Superior temporal gyrus (tissue), 1 donor: Measurements from ENCODE around the gene MYL12A.
"Not testable (repeated sequence)": the region's sequence is repeated elsewhere in the genome, so short reads cannot be mapped to it uniquely, and the experiment has no call there.

ENCODE experiments used
- DNase-seq: peaks from one replicate; pipeline ENCODE4 v3.0.0-alpha.2; 2016; ENCODE audit errors: extremely low spot score

Gene MYL12A

DNA sequence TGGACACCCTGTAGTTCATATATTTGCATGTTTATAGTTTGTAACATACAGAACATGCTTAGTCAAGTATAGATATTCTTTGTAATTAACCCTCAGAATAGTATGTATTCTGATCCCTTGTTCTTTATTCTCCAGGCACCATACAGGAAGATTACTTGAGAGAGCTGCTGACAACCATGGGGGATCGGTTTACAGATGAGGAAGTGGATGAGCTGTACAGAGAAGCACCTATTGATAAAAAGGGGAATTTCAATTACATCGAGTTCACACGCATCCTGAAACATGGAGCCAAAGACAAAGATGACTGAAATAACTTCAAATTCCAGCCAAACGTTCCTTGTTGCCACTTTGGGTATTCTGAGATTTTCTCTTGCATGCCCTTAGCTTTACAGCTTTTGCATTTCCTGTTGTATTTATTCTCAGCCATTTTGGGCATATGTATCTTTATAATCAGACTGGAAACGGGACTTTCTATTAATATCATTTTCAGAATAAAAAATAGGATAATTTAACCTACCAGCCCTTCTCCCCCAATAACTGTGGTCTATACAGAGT, 8.1 kb downstream of the MYL12A start:
- DNase-seq = no peak

DNA sequence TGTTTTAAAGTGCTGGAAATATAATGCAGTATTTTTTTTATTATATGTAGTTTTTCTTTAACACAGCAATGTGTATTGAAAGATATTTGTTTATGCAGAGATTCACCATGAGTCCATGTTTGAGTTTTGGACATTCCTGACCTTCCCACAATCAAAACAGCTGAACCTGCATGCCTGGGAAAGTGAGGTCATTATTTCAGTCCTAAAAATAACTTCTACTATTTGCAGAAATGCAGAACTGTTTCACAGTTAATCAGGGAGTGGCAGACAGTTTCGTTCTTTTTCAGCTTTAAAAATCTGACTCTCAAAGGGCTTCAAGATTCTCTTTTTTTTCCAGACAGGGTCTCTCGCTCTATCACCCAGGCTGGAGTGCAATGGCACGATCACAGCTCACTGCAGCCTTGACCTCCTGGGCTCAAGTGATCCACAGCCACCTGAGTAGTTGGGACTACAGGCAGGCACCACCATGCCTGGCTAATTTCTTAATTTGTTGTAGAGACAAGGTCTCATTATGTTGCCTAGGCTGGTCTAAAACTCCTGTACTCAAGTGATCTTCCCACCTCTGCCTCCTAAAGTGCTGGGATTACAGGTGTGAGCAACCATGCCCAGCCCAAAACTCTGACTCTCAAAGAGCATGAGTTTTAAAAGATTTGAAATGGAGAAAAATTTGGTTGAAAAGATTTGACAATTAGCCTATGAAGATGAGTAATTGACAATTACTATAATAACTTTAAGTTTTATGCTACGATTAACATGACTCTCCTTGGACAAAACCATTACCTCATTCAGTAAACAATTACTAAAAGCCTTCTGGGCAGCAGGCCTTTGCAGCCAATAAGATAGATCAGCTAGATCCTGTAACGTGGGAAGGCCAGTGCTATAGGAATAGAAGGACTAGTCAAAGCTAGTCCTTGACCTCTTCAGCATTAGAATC, 9.4 kb downstream of the MYL12A start:
- DNase-seq = no peak

DNA sequence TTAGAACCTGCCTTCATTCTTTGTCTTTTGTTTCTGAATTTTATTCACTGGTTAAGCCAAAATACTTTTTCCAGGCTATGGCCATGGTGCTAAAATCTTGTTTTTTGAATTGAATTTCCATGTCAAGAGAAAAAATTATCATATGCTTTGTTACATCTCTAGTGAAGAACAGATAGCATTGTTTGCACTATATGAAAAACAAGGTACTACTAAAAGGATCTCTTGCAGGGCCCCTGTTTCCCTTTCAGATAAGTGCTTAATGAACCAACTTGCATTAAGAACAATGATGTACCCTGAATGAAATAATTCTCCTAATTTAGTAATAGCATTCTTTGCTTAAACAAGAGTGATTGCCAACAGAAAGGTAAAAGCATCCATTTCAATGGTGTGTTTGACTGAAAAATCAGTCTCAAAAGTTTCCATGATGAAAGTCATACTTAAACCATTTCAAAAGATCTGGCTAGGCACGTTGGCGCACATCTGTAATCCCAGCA, 10.1 kb downstream of the MYL12A start:
- no peak for DNase-seq

DNA sequence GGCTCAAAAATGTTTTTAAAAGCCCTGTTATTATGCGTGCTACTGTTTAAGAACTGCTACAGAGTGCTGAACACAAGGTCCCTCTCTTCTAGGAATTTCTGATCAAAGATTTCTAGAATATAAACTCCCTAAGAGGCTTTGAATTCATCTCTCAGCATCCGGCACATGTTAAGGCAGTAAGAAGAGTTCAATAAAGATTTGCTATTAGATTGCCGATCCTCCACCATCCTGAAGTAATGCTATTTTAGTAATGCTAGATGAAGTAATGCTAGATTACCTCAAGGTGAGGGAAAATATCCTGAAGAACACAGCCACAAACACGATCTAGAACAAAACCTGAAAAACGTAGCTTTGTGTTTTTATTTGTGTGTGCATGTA, 13.4 kb downstream of the MYL12A start:
- DNase-seq = no peak

DNA sequence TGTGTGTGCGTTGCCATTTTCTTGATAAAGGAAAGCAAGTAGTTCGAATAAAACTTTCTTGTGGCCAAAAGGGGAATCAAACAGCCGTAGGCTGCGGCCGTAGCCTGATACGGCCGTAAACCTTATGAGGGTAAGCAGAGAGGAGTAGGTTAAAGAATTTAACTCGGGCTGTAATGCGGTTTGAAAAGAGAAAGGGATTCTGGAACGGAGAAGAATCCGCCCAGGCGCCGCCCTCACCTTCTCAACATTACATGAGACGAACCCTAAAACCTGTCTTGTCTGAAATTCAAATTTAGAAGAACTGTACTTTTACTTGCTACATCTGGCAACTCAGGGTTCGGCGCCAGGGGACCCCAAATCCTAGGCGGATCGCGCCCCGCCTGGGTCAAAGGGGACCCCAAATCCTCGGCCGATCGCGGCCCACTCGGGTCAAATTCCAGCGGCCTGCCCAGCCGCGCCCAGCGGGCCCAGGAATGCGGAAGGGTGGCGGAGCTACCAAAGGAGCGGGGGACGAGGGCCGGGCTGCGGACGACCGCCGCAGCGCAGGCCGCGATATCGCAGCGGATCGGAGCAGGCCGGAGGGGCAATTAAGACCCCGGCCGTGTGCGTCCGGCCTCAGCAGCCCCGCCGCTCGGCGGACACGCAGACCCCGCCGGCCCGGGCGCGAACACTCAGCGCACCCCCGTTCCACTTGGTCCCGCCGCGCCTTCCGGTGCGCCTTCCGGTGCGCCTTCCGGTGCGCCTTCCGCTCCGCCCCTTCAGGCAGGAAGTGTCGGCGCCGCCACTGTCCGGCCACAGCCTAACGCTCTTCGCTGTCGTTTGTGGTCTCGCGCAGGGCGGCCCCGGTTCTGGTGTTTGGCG, 14.0 kb downstream of the MYL12A start, which contains the start of gene MYL12B:
Gene MYL12B, plus strand, starts transcription at position 761 of the 861 bp plus-strand sequence. CDS start 10,766 bp downstream, outside the sequence.
- DNase-seq = peak; percentile 82

DNA sequence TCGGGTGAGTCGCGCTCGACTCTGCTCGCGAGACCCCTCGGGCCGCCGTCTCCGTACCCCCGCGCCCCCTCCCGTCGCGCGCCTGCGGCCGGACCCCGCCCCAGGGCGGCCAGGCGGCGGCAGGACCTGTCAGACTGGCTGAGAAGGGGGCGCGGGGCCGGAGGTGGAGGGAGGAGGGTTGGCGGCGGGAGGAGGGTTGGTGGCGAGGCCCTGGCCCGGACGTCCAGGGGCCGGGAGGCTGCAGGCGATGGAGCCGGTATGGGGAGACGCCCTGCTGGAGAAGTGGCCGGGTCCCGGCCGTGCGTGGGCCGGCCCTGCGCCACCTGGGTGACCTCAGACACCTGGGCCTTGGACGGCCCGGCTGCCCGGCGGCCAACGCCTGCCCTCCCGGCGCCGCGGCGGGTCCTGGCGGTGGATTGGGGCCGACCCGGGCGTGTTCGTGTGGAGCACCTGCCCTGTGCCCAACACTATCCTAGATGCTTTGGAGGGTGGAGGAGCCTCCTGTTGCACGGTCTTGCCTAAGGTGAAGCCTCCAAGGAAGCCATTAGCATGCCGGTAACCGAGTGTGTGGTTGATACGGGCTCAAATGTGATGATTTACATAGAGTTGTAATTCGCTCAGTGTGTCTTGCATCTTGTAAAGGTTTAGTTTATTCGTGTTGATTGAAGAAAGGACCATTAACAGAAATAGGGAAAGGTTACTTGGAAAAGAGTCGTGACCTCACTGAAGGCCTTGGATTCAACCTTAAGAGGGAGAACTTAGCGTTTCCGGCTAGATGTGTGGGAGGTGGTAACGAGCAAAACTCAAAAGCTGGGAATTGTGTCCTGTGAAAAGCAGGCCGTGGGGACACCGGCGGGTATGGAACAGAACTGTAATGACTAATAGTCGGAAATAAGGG, 14.9 kb downstream of the MYL12A start:
- no peak for DNase-seq

DNA sequence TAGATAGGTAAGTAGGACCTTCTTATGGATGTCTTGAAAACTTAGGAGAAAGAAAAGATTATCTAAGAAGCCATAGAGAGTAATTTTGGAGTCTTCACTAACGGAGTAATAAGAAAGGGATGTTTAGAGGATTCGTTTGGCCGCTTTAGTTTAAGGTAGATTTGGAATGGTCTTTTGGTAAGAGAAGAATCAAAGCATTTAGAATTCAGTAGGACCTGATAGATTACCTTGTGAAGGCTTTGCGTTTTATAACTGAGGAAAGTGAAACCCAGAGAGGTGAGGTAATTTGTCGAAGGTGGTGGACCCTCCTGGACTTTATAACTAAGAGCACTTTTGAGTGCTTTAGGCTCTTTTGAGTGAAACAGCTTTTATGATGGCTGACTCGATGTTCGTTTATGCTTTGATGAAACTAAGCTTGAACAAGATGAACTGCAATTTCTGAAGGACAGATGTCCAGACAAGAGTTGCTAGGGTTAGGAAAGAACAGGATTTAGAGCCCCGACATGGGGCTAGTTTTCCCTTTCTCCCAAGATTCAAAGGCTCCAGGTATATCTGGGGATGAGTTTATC, 15.6 kb downstream of the MYL12A start:
- no peak for DNase-seq

DNA sequence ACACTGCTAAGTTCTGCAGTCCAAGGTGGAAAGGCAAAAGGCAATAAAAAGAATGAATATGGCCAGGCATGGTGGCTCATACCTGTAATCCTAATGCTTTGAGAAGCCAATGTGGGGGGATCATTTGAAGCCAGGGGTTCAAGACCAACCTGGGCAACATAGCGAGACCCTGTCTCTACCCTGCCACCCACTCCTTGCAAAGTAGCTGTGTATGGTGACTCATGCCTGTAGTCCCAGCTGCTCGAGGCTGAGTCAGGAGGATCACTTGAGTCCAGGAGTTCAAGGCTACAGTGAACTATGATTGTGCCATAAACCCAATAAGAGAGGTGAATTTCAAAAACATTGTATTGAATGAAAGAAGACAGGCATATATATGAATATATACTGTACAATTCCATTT, 16.8 kb downstream of the MYL12A start:
- DNase-seq = no peak

DNA sequence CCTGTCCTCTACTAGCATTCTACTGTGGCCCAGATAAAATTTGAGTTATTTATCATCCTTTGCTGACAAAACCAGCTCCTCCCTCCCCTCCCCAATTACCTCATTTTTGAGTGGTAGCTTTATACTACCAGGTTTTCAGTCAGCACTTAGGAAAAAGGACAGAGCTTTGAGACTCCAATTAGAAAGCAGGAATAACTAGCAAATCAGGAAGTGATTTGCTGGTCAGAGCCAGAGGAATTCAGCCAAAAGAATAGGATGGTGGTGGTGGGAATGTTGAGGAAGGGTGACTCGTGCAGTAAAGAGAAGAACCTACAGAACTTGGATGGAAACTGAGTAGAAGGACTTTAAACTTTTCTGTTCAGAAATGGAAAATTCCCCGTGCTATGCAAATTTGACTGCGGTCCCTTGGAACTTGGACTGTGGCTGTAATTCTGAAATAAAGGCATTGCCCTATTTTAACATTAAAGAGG, 18.0 kb downstream of the MYL12A start:
- no peak for DNase-seq

DNA sequence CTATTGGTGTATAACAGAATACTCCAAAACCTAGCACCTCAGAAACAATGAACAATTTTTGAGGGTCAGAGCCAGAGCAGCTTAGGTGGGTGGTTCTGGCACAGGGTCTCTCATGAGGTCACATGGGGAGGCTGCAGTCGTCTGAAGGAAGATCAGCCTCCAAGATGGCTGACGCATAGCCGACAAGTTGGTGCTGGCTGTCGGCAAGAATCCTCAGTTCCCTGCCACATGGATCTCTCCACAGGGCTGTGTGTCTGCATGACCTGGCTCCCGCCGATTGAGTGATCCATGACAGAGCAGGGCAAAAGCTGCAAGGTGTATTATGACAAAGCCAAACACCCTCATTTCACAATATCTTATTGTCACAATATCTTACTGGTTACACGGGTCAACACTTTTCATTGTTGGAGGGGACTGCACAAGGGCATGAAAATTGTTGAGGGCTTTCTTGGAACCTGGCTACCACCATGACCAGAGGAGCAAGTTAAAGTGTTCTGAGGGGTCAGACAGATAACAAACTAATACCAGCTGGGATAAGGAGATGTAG, 18.5 kb downstream of the MYL12A start:
- no peak for DNase-seq

DNA sequence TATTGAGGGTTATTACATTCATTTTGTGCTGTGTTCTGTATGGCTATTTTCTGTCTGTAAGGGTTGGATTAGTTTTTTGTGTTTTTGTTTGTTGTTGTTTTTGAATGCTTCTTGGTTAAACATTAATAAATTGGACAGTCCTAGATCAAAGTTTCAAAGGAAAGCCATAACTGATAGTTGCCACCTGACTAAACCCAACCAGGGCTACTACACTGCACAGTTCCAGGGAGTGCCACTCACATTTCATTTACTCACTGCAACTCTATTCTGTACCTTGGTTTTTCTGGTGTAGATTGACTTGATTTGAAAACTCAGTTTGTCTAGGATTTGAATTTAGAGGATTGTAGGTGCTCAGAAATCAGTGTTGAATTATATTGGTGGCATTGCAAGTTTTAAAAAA, 20.7 kb downstream of the MYL12A start:
- DNase-seq = no peak

DNA sequence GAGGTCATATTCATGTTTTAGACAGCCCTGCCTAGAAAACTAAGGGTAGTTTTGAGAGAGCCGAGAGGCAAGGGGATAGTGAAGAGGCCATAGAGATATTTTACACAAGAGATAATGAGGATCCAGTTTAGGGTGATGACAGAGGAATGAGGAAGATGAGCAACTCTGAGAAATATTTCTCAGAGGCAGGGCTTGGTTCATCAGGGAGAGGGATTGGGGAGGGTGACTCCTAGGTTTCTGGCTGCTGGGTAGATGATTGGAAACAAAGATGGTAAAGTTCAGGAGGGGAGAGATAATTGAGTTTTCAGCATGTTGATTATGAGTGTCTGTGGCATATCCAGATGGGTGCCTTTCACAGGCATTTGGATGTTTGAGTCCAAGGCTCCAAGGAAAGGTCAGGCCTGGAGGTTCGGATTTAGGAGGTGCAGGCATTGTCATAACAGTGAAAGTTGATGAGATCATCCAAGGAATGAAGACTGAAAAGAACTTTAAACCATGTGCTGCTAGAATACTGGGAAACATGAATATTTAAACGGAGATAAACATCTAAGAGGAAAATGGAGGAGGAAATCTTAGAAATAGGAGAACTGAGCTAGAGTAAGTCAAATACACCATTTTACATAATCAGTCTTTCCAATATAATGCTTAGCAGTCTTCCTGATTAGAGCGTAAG, 21.8 kb downstream of the MYL12A start:
- no peak for DNase-seq

DNA sequence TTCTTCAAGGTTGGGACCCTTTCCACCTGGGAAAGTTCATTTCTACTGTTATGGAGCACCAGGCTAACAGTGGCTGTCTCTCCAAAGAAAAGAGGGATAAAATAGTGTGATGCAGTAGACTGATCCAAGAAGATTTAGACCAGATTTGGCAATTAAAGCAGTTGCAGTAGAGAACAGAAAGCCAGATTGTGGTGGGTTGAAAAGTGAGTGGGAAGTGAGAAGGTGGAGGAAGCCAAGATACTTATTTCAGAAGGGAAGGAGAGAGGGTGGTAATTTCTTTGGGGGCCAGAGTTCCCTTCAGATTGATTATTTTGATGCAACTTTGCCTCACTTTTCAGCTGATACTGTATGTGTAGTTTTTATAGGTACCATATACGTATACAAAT, 22.3 kb downstream of the MYL12A start:
- DNase-seq = no peak

DNA sequence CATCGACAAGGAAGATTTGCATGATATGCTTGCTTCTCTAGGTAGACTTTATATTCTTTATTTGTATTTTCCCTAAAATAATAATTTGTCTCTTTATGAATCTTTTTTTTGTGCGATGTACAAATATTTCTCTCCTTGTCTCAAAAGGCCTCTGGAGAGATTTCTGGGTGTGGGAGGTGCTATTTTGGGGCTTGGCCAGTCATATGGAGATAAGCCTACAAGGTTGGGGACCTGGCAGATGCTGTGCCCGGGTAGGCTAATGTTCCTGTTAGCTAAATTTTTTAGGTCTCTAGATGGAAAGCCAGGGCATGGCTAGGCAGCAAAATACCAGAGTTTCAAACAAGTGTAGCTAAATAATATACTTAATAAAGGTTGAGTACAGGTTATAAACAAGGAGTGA, 25.4 kb downstream of the MYL12A start:
- no peak for DNase-seq

DNA sequence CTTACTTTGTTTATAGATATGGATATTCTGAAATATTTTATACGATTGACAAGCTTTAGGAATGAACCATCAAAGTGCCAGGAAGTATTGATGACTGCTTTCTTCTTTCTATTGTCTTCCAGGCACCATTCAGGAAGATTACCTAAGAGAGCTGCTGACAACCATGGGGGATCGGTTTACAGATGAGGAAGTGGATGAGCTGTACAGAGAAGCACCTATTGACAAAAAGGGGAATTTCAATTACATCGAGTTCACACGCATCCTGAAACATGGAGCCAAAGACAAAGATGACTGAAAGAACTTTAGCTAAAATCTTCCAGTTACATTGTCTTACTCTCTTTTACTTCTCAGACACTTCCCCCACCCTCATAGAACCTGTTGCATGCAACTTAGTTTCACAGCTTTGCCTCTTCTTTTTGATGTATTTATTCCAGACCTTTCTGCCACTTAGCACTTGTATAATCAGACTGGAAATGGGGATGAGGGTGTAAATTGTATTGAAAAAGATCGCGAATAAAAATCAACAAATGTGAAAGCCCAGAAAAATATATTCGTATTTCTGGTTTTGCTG, 30.1 kb downstream of the MYL12A start:
- DNase-seq = not testable (repeated sequence)

DNA sequence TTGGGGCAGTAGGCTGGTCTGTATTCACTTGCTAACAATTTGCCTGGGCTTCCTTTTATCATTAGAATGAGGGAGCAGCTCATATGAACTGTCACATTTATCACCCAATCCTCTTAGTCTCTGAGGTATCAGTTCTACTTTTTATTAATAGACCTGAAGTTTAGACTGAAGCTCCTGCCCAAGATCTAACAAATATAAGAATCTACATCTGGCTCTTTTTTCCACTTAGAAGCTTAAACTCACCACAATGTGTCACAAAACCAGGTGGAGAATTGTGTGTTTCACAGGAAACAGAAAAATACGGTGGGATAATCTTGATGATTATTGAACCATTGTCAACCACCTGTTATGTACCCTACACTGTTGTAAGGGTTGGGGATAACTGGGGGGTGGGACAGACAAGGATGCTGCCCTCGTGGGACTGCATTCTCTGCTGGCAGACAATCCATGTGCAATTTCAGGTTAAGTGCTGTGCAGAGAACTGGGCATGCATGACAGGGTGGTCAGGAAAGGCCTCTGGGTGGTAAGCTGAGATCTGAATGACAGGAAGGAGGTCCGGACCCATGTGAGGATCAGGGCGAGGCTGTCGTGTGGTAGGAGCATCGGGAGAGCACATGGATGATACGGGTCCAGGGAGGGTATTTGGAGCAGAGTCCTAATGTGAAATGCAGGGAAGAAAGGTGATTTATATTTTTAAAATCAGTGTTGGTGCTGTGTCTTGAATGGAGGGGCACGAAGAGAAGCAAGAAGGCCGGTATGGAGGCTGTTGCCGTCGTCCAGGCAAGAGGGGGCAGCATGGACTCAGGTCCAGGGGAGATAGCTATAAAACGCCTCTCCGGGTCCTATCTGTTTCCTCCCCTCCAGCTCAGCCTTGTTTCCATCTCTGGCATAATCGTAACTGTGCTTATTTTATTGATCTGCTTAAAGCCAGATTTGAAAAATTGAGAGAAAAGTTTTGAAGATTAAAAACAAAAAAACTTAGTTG, 31.9 kb downstream of the MYL12A start:
- no peak for DNase-seq

DNA sequence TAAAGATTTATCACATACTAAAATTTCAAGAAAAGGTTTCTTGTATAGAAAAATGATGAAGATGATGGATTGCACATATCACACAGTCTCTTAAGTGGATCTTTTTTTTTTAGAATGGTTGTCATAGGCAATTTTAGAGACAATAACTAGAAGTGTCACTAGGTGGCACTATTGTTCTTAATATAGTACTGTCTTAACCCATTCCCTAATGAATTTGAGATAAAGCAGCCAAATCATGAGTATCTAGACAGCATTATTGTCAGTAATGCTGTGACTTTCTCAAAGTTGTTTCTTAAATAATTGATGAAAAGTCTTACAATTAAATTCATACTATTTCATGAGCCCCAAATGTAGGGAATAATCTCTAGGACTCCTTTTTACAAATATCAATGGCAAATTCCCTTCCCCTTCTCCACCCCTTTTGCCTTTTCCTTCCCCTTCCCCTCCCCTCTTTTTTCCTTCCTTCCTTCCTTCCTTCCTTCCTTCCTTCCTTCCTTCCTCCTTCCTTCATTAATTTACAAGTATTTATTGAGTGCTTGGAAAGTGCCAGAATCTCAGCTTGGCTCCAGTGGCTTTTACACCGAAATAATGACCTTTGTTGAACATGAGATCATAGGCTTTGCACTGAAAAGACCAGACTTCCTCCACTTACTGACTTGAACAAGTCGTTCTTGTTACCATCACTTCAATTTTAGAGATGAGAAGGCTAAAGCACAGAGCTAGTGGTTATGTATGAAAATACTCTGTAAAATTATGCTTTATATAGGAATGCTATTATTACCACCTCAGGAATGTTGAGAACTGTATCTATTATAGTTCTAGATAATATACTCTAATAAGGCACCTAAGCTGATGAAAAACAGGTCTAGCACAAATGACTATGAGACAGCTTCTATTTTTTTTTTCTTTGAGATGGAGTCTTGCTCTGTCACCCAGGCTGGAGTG, 34.1 kb downstream of the MYL12A start:
- peak; percentile 99 for DNase-seq
